Testis (tissue), 2 donors: ENCODE results near the gene NBEA.

Source experiments
- CTCF ChIP-seq, 3 experiments: fragments of 450-650 bp in 2 of 3; fragments of 200-600 bp in 1 of 3; sonication (generic) in 1 of 3; IDR thresholded peaks; one replicate each; pipeline ENCODE4 v1.5.1; 2016 to 2019; ENCODE audit warnings: antibody characterized with exemption in 3 of 3, mild to moderate bottlenecking in 2 of 3, moderate library complexity in 1 of 3
- POLR2A ChIP-seq: fragments of 450-650 bp; IDR thresholded peaks from one replicate; pipeline ENCODE4 v1.6.1; 2017; ENCODE audit warnings: antibody characterized with exemption, mild to moderate bottlenecking, moderate library complexity

GRCh38 chr13:34900288-34900739, 41.8 kb upstream of the NBEA start:
- no peak for TF ChIP-seq CTCF (IDR thresholded peaks at IDR 0.05)
- TF ChIP-seq POLR2A, result no peak
